DND-41 (cell line): ENCODE measurements around the gene FAM72C.
"Not testable (repeated sequence)": the region's sequence is repeated elsewhere in the genome, so short reads cannot be mapped to it uniquely, and the experiment has no call there.

Source experiments
- EZH2 ChIP-seq: IDR thresholded peaks from 3 replicates; pipeline ENCODE4 v1.6.1; 2012; ENCODE audit warnings: borderline replicate concordance, low read depth, mild to moderate bottlenecking, moderate library complexity, low read length, inconsistent platforms; ENCODE audit not compliant: severe bottlenecking
- TF ChIP-seq, protein P1 (sequence below): IDR thresholded peaks from 2 replicates; pipeline ENCODE4 v1.5.1; 2012; ENCODE audit warnings: borderline replicate concordance, low read length, moderate library complexity, mild to moderate bottlenecking; ENCODE audit not compliant: poor library complexity, severe bottlenecking; ENCODE audit errors: extremely low read depth

DNA sequence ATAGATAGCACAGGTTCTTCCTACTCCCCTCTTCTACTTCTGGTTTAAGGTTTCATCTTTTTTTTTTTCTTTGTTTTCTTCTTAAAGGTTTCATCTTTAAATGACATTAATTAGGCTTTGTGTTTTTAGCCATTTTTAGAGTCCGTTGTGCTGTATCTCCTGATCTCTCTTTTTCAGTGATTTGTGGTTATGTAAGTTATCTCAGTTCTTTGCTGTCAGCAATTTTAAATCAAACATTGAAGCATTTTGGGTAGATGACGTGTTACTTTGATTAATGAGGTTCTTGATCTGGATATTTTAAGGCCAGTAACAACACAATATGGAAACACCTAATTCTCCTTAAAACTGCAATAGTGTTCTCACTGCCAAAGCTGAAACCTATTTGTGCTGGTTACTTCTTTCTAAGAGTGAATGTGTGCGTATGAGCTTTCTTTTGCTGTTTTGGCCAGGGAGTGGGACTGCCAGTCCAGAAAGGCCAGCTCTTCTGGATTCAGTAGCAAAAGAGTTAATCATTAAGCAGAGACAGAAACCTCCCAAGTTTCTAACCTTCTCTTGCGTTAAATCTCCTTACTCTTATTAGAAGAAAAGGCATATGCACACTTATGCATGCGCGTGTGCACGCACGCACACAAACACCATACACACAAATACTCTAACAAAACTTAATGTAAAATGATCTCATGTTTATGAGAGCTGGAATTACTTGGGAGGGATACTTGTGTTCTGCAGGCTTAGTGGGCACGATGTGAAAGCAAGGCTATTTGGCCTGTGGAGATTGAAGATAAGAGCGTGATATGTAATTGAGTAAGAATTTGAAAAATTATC, 17.0 kb upstream of the FAM72C start:
- TF ChIP-seq, protein P1, sequence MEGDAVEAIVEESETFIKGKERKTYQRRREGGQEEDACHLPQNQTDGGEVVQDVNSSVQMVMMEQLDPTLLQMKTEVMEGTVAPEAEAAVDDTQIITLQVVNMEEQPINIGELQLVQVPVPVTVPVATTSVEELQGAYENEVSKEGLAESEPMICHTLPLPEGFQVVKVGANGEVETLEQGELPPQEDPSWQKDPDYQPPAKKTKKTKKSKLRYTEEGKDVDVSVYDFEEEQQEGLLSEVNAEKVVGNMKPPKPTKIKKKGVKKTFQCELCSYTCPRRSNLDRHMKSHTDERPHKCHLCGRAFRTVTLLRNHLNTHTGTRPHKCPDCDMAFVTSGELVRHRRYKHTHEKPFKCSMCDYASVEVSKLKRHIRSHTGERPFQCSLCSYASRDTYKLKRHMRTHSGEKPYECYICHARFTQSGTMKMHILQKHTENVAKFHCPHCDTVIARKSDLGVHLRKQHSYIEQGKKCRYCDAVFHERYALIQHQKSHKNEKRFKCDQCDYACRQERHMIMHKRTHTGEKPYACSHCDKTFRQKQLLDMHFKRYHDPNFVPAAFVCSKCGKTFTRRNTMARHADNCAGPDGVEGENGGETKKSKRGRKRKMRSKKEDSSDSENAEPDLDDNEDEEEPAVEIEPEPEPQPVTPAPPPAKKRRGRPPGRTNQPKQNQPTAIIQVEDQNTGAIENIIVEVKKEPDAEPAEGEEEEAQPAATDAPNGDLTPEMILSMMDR: not testable (repeated sequence)
- not testable (repeated sequence) for TF ChIP-seq EZH2
